Activated naive CD8-positive, alpha-beta T cell treated with anti-CD3 and anti-CD28 coated beads, Interleukin-2, amount 10 ng/mL, durations not matched to agents 7 days and 5 days (primary cell): ENCODE measurements around the gene TIFAB. TPM values are rescaled to one million over a fixed set of nuclear protein-coding genes. Genes with fewer than 3 reads are reported as not detected.

Experiments used
- ATAC-seq: fragments of 150-1000 bp; cut with Tn5 transposase; one replicate; pipeline ENCODE4 v1.10.0; 2021; ENCODE audit warnings: low read depth, moderate library complexity
- POLR2A ChIA-PET: fragments of 350-600 bp; sonication (Branson Sonifier 250); formaldehyde crosslinking; loops from one replicate; lab custom pipeline; 2021; ENCODE audit warnings: antibody characterized with exemption; lab: Charles Lee
- DNase-seq: peaks from one replicate; pipeline ENCODE4 v3.0.0; 2021
- H3K27ac Mint-ChIP-seq: one replicate; pipeline ENCODE4 v1.8.0; 2022; ENCODE audit warnings: mild to moderate bottlenecking, mixed read lengths
- H3K27me3 Mint-ChIP-seq: one replicate; pipeline ENCODE4 v1.8.0; 2022; ENCODE audit warnings: mild to moderate bottlenecking, moderate library complexity, mixed read lengths
- H3K36me3 Mint-ChIP-seq: one replicate; pipeline ENCODE4 v1.8.0; 2021; ENCODE audit warnings: mild to moderate bottlenecking, mixed read lengths
- H3K4me1 Mint-ChIP-seq: one replicate; pipeline ENCODE4 v1.8.0; 2021; ENCODE audit warnings: mixed read lengths
- H3K4me3 Mint-ChIP-seq: one replicate; pipeline ENCODE4 v1.8.0; 2022; ENCODE audit warnings: mild to moderate bottlenecking, moderate library complexity, mixed read lengths
- H3K9me3 Mint-ChIP-seq: one replicate; pipeline ENCODE4 v1.8.0; 2021; ENCODE audit warnings: mixed read lengths
- total RNA-seq, 2 experiments: library from RNA; stranded (reverse); gene quantifications; one replicate each; pipeline ENCODE4 v1.2.3, GENCODE V29; 2021

Gene TIFAB
- total RNA-seq, 2 experiments from 2014 or later, result not detected

DNA sequence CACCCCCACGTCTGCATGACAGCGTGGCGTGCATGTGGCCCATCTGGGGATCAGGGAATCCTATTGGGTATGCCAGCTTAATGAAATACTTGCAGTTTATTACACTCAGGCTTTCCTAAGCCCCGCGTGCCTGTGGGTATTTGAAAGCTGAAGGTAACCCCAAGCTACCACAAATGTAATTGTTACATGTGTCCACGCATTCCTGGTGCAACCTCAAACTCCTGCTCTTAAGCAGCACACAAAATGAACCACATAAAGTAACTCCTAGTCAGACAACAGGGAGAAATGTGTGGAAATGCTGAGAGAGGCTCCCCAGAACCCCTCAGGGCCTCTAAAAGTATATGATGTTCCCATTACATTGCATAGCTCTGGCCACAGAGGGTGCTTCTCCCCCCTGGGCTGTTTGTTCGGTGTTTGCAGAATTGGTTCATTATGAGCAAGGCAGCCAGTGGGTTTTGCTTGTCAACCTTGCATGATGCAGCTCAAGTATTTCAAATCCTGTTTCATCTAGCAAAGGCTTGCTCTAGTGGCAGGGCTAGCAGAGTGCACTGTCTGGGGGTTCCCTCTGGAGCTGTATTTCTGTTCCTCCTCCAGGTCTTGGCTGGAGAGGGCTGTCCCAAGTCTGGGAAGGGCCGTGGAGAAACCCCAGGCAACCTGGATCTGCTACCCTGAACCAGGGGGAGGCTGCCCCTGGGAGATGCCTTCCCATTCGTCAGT is 3.2 kb downstream of the TIFAB start:
- no peak overlapping the region for H3K27ac Mint-ChIP-seq
- ATAC-seq, result no peak
- no peaks in the 10 kb centered on the region for H3K4me1 Mint-ChIP-seq
- peaks cover 10% of the 10 kb centered on the region for H3K27me3 Mint-ChIP-seq
- H3K4me3 Mint-ChIP-seq, result no peak overlapping the region
- no peak for DNase-seq
- no peaks in the 10 kb centered on the region for H3K9me3 Mint-ChIP-seq
- POLR2A ChIA-PET, result no interaction called here
- H3K36me3 Mint-ChIP-seq, result no peaks in the 10 kb centered on the region

GRCh38 chr5:135448071-135448739 is 3.9 kb downstream of the TIFAB start:
- no peaks in the 10 kb centered on the region for H3K4me1 Mint-ChIP-seq

GRCh38 chr5:135447298-135447929 is 4.7 kb downstream of the TIFAB start, which contains the start of gene DCANP1:
DCANP1 (minus strand) TSS chr5:135447348; CDS start chr5:135447108, 240 bp downstream.
- H3K27me3 Mint-ChIP-seq, result peaks cover 8% of the 10 kb centered on the region
- POLR2A ChIA-PET, result no interaction called here
- H3K27ac Mint-ChIP-seq, result no peak within 1 kb of the TSS
- ATAC-seq (no peak), DNase-seq (no peak)
- no peaks in the 10 kb centered on the region for H3K4me1 Mint-ChIP-seq
- H3K36me3 Mint-ChIP-seq, result no peaks in the 10 kb centered on the region
- no peak within 1 kb of the TSS for H3K4me3 Mint-ChIP-seq
- no peaks in the 10 kb centered on the region for H3K9me3 Mint-ChIP-seq

More at GRCh38 chr5:135448071-135448739, 3.9 kb downstream of the TIFAB start:
- POLR2A ChIA-PET, result no interaction called here
- DNase-seq (no peak), ATAC-seq (no peak)
- no peak overlapping the region for H3K4me3 Mint-ChIP-seq
- H3K36me3 Mint-ChIP-seq, result no peaks in the 10 kb centered on the region
- no peaks in the 10 kb centered on the region for H3K9me3 Mint-ChIP-seq
- peaks cover 7% of the 10 kb centered on the region for H3K27me3 Mint-ChIP-seq
- H3K27ac Mint-ChIP-seq, result no peak overlapping the region

- DNase-seq (no peak), ATAC-seq (no peak)
- no peaks in the 10 kb centered on the region for H3K9me3 Mint-ChIP-seq
- peaks cover 2% of the 10 kb centered on the region for H3K4me1 Mint-ChIP-seq
- H3K4me3 Mint-ChIP-seq, result no peak overlapping the region
- H3K36me3 Mint-ChIP-seq, result no peaks in the 10 kb centered on the region
- POLR2A ChIA-PET, result no interaction called here
- peaks cover 7% of the 10 kb centered on the region for H3K27me3 Mint-ChIP-seq
- no peak overlapping the region for H3K27ac Mint-ChIP-seq
These were observed 5.5 kb downstream of the TIFAB start for GRCh38 chr5:135446615-135447014.

GRCh38 chr5:135446206-135446605 is 5.9 kb downstream of the TIFAB start:
- Mint-ChIP-seq H3K9me3 (no peaks in the 10 kb centered on the region), H3K36me3 (no peaks in the 10 kb centered on the region), H3K4me1 (peaks cover 3% of the 10 kb centered on the region), H3K27me3 (peaks cover 5% of the 10 kb centered on the region), H3K4me3 (no peak overlapping the region), H3K27ac (no peak overlapping the region)
- POLR2A ChIA-PET, result no interaction called here
- no peak for DNase-seq
- no peak for ATAC-seq

GRCh38 chr5:135445306-135445985 is 6.7 kb downstream of the TIFAB start:
- no peaks in the 10 kb centered on the region for H3K36me3 Mint-ChIP-seq
- no peak overlapping the region for H3K4me3 Mint-ChIP-seq
- peaks cover 4% of the 10 kb centered on the region for H3K4me1 Mint-ChIP-seq
- POLR2A ChIA-PET, result no interaction called here
- peaks cover 2% of the 10 kb centered on the region for H3K27me3 Mint-ChIP-seq
- DNase-seq (no peak), ATAC-seq (no peak)
- H3K27ac Mint-ChIP-seq, result no peak overlapping the region
- H3K9me3 Mint-ChIP-seq, result no peaks in the 10 kb centered on the region

DNA sequence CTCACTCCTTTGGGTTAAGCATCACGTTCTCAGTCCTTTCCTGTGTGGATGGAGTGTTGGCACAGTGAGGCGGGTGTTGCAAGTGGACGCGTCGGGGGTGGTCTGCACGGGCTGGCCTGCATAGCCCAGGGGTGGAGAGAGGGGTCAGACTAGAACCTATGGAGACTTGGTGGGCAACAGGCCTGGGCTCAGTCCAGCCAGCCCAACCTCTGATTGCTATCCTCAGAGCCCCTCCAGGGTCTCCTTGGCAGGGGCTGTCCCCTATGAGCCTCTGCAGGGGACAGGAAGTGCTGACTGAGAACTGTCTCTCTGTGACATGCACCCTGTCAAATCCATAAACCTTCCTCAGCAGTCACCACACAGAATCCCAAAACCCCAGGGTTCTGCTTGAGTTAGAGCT is 7.3 kb downstream of the TIFAB start:
- Mint-ChIP-seq H3K9me3 (no peaks in the 10 kb centered on the region), H3K27me3 (peaks cover 2% of the 10 kb centered on the region), H3K36me3 (no peaks in the 10 kb centered on the region), H3K4me3 (no peak overlapping the region), H3K27ac (no peak overlapping the region), H3K4me1 (peaks cover 4% of the 10 kb centered on the region)
- no peak for DNase-seq
- no peak for ATAC-seq
- POLR2A ChIA-PET, result no interaction called here

GRCh38 chr5:135444360-135444759 is 7.8 kb downstream of the TIFAB start:
- Mint-ChIP-seq H3K36me3 (no peaks in the 10 kb centered on the region), H3K9me3 (no peaks in the 10 kb centered on the region), H3K27me3 (peaks cover 2% of the 10 kb centered on the region), H3K4me1 (peaks cover 4% of the 10 kb centered on the region), H3K27ac (no peak overlapping the region), H3K4me3 (no peak overlapping the region)
- DNase-seq (no peak), ATAC-seq (no peak)
- POLR2A ChIA-PET, result no interaction called here

DNA sequence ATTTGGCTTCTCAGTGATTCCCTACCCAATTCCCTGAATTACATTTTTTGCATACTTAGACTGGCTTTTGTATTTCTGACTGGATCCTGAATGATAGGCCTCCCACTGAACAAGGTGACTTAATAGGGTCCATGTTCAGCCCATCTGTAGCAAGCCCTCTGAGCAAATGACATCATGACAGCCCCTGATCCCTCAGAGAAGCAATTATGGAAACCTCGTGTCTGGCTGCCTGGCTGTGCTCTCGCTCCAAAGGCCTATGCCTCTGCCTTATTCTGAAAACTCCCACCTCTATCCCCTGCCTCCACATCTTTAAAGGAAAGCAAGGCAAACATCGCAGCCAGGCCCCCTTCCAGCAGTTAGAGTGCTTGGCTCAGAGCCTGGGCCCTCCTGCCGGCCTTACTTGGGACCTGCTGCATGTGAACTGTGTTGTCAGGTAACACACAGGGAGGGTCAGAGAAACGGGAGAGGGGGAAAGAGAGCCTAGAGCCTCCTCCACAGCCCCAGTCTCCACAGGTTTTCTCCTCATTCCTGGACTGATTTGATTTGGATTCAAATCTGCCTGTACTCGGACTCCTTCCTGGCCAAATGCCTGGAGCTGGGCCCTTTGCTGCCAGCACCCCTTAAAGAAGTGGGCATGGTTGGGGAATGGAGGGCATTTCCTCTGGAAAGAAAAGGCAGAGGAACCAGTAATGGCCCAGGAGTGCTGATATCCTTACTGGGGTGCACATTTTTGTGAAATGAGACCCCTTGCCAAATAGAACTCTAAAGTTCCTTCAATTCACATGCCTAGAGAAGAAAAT is 8.8 kb downstream of the TIFAB start:
- Mint-ChIP-seq H3K36me3 (no peaks in the 10 kb centered on the region), H3K4me1 (peaks cover 4% of the 10 kb centered on the region), H3K27me3 (peaks cover 6% of the 10 kb centered on the region), H3K27ac (no peak overlapping the region), H3K4me3 (no peak overlapping the region), H3K9me3 (no peaks in the 10 kb centered on the region)
- POLR2A ChIA-PET, result no interaction called here
- DNase-seq (no peak), ATAC-seq (no peak)

- peaks cover 4% of the 10 kb centered on the region for H3K4me1 Mint-ChIP-seq
- POLR2A ChIA-PET, result no interaction called here
- no peaks in the 10 kb centered on the region for H3K36me3 Mint-ChIP-seq
- peaks cover 7% of the 10 kb centered on the region for H3K27me3 Mint-ChIP-seq
- DNase-seq (no peak), ATAC-seq (no peak)
- no peak overlapping the region for H3K27ac Mint-ChIP-seq
- H3K4me3 Mint-ChIP-seq, result no peak overlapping the region
- H3K9me3 Mint-ChIP-seq, result no peaks in the 10 kb centered on the region
These were observed 9.6 kb downstream of the TIFAB start for GRCh38 chr5:135442431-135443160.

GRCh38 chr5:135441919-135442318 is 10.2 kb downstream of the TIFAB start:
- Mint-ChIP-seq H3K36me3 (no peaks in the 10 kb centered on the region), H3K4me3 (no peak overlapping the region), H3K9me3 (no peaks in the 10 kb centered on the region), H3K4me1 (peaks cover 6% of the 10 kb centered on the region), H3K27me3 (peaks cover 7% of the 10 kb centered on the region), H3K27ac (no peak overlapping the region)
- ATAC-seq (no peak), DNase-seq (no peak)
- POLR2A ChIA-PET, result no interaction called here

GRCh38 chr5:135441350-135441831 is 10.8 kb downstream of the TIFAB start:
- POLR2A ChIA-PET, result no interaction called here
- Mint-ChIP-seq H3K4me1 (peaks cover 6% of the 10 kb centered on the region), H3K4me3 (no peak overlapping the region), H3K27ac (no peak overlapping the region), H3K27me3 (peaks cover 7% of the 10 kb centered on the region), H3K9me3 (no peaks in the 10 kb centered on the region), H3K36me3 (no peaks in the 10 kb centered on the region)
- ATAC-seq (no peak), DNase-seq (no peak)
